ENCODE measurements around the gene CCDC181.
"Not testable (repeated sequence)": the region's sequence is repeated elsewhere in the genome, so short reads cannot be mapped to it uniquely, and the experiment has no call there.

Gene CCDC181

DNA sequence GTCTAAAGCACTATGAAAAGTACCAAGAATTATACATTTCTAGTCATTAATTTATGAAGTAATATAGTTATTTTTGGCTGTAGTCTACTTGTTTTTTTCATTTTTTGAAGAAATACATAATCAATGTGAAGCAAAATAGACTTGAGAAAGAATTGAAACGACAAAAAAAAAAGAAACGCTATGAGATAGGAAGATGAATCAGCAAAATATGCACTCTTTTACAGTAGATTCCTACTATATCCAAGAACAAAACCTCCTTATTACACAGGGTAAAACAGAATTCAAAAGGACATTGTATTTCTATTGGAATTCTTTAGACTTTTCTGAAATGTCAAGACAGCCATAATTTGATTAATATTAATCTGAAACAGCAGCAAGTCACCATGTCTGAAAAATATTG, 25.6 kb upstream of the CCDC181 start:
- H3K27ac ChIP-seq: no peak overlapping the region
- TF ChIP-seq, protein P1, sequence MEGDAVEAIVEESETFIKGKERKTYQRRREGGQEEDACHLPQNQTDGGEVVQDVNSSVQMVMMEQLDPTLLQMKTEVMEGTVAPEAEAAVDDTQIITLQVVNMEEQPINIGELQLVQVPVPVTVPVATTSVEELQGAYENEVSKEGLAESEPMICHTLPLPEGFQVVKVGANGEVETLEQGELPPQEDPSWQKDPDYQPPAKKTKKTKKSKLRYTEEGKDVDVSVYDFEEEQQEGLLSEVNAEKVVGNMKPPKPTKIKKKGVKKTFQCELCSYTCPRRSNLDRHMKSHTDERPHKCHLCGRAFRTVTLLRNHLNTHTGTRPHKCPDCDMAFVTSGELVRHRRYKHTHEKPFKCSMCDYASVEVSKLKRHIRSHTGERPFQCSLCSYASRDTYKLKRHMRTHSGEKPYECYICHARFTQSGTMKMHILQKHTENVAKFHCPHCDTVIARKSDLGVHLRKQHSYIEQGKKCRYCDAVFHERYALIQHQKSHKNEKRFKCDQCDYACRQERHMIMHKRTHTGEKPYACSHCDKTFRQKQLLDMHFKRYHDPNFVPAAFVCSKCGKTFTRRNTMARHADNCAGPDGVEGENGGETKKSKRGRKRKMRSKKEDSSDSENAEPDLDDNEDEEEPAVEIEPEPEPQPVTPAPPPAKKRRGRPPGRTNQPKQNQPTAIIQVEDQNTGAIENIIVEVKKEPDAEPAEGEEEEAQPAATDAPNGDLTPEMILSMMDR (conservative IDR thresholded peaks at IDR 0.05): no peak

DNA sequence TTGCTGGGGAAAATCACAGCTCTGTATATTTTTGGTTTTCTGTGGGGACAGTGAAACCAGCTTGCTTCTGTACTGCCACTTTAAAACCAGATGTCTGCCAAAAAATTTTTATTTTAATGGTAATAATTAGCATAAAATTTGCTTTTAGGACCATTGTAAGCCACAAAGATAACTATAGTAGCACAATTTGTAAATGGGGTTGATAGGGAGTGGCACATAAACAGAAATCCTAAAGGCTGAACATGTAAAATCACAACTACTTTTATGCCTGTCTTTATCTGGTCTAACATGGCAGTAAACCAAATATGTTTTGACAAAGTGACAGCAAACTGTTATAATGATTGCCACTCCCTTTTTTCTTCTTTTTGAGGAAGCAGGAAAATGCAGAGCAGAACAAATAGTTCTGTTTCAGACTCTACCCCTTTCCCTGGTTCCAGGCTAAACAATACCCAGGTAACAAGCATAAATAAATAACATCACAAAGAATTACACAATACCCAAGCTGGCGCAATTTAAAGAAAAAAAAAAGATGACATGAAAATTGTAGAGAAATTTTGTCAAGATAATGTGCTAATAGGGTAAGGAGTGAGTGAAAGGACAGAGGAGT, 24.0 kb upstream of the CCDC181 start:
- TF ChIP-seq, protein P1 (conservative IDR thresholded peaks at IDR 0.05): no peak

DNA sequence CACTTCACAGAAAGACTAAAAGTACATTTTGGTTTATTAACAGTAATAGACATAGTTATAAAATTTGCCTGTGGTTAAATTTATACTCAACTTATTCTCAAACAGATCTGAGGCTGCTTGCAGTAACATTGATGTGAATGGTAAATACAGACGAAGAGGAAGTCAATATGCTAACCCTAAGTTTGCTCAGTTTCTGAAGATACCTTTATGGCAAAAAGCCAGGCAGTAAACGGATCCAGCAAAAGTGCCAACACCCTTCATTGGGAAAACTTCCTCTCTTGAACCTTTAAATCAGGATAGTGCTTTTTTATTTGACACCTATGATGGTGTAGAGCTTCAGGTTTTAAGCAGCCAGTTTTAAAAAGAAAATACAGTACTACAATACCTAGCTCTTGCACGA, 16.6 kb upstream of the CCDC181 start:
- H3K27ac ChIP-seq: no peak overlapping the region
- TF ChIP-seq, protein P1 (conservative IDR thresholded peaks at IDR 0.05): no peak

More for the DNA sequence above, 24.0 kb upstream of the CCDC181 start:
- H3K27ac ChIP-seq: no peak overlapping the region

DNA sequence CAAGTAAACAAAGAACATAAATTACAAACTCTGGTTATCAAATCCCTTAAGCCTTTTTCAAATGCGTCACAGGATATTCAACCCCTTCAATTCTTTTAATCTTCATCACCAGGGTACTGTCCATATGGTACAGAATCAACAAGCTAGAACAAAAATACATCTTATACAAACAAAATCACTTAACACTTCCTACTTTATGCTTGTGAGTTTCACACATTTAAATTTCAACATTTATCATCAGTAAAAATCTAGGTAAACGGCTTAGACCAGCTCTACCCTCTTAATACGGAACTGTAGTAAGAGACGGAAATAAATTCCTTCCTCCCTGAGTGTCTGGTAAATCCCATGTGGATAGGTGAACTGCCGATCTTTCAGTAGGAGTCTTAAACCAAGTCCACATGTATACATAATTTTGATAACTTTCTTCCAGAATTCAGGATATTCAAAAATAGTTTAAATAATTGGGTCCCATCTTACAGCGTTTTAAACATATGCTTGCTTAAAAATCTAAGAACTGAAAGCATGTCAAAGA, 1.0 kb downstream of the CCDC181 start:
- TF ChIP-seq, protein P1 (conservative IDR thresholded peaks at IDR 0.05): no peak
- no peak overlapping the region for H3K27ac ChIP-seq

DNA sequence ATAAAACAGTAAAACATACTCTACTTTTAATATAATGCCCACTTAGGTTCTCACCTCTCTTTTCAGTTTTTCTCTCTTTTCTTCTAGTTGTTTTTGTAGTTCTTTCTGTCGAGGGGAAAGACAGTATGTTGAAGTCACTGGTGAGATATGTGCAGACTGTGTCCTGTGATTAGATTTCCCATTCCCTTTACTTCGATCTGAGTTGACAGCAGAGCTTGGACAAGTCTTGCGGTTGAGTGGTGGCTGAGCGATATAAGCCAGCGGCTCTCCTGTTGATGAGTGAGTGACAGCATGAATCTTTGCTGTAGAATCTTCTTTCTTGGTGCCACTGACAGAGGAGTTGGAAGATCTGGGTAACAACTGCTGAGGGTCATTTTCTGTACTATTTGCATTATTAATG, 6.0 kb downstream of the CCDC181 start:
- TF ChIP-seq, protein P1 (conservative IDR thresholded peaks at IDR 0.05): no peak
- H3K27ac ChIP-seq: no peak overlapping the region

DNA sequence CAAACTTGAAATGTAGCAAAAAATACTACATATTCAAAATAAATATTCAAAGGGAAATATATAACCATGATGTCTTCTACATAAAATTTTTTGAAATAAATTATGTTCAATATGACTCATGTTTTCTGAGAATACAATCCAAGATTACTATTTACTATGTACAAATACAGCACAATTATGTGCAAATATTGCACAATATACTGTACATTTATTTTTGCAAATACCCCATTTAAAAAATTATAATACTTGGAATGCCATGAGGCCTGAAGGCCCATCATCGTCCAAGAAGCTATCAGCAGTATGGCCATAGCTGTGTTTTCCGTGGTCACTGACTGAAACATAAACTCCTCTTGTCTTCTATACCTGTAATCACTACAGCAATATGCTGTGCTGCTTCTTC, 12.3 kb downstream of the CCDC181 start:
- TF ChIP-seq, protein P1 (conservative IDR thresholded peaks at IDR 0.05): no peak
- no peak overlapping the region for H3K27ac ChIP-seq

DNA sequence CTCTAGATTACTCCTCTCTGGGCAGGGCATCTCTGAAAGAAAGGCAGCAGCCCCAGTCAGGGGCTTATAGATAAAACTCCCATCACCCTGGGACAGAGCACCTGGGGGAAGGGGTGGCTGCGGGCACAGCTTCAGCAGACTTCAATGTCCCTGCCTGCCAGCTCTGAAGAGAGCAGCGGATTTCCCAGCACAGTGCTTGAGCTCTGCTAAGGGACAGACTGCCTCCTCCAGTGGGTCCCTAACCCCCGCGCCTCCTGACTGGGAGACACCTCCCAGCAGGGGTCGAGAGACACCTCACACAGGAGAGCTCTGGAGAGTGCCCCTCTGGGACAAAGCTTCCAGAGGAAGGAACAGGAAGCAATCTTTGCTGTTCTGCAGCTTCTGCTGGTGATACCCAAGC, 18.9 kb downstream of the CCDC181 start:
- H3K27ac ChIP-seq: not testable (repeated sequence)

DNA sequence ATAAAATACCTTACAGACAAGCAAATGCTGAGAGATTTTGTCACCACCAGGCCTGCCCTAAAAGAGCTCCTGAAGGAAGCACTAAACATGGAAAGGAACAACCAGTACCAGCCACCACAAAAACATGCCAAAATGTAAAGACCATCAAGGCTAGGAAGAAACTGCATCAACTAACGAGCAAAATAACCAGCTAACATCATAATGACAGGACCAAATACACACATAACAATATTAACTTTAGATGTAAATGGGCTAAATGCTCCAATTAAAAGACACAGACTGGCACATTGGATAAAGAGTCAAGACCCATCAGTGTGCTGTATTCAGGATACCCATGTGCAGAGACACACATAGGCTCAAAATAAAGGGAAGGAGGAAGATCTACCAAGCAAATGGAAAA, 24.7 kb downstream of the CCDC181 start:
- H3K27ac ChIP-seq: not testable (repeated sequence)

DNA sequence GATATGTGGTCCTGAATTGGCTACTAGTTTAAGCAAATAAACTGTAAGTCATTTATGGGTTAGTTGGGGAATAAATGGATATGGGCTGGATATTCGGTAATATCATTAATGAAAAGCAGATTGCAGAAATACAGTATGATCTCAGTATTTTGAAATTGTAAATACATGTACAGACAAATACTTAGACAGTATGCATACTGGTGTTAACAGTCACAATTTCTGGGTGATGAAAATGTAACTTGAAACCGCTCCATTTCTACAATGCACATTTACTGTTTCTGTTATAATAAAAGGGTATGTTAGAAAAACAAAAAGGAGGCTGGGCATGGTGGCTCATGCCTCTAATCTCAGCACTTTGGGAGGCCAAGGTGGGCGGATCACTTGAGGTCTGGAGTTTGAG, 31.3 kb downstream of the CCDC181 start:
- TF ChIP-seq, protein P1 (conservative IDR thresholded peaks at IDR 0.05): no peak
- H3K27ac ChIP-seq: no peak overlapping the region
